Measurements from ENCODE around the gene UBE2L3. TPM values are rescaled to one million over a fixed set of nuclear protein-coding genes. Genes with fewer than 3 reads are reported as not detected.

Gene UBE2L3
- total RNA-seq, 1 donor from 2014 or later, result 39.8 TPM

- ATAC-seq (ENCODE audit: low read depth) (peak; percentile 98), DNase-seq (peak; percentile 77)
- peaks cover 21% of the 10 kb centered on the region for H3K4me1 Mint-ChIP-seq
- TF ChIP-seq CTCF (IDR thresholded peaks at IDR 0.05), result no peak
- no peaks in the 10 kb centered on the region for H3K9me3 Mint-ChIP-seq
- H3K4me3 Mint-ChIP-seq, result peak overlapping the region; percentile 90
- no peaks in the 10 kb centered on the region for H3K27me3 Mint-ChIP-seq
- ChIA-PET CTCF (interaction anchor here (1.5 kb wide), 1 partner anchor 9 kb away, joined by 7 read pairs; the partner anchor contains the start of gene SDF2L1), POLR2A (interaction anchor here (1.0 to 2.0 kb wide), 3 partner anchors 10 to 23 kb away, joined by 6 to 16 read pairs (median 10); partner anchors contain the start of genes PPIL2, SDF2L1 and YDJC)
- H3K27ac Mint-ChIP-seq, result no peak overlapping the region
- no peaks in the 10 kb centered on the region for H3K36me3 Mint-ChIP-seq (ENCODE audit: low read depth)
- intact Hi-C loops (cut with micrococcal nuclease), result loop anchor here (1.0 kb wide), 1 partner anchor 10 kb away; the partner anchor contains the start of gene SDF2L1
Measured at GRCh38 chr22:21652010-21652546, 84.6 kb downstream of the UBE2L3 start.

GRCh38 chr22:21652547-21653545 is 85.3 kb downstream of the UBE2L3 start:
- H3K36me3 Mint-ChIP-seq (ENCODE audit: low read depth), result no peaks in the 10 kb centered on the region
- ATAC-seq (ENCODE audit: low read depth), result no peak
- peaks cover 21% of the 10 kb centered on the region for H3K4me1 Mint-ChIP-seq
- ChIA-PET POLR2A (interaction anchor here (0.9 to 2.0 kb wide), 4 partner anchors 11 to 23 kb away, joined by 3 to 16 read pairs (median 8); partner anchors contain the start of genes PPIL2, SDF2L1 and YDJC), CTCF (interaction anchor here (1.3 to 1.5 kb wide), 2 partner anchors 10 kb away, joined by 3 to 7 read pairs; partner anchors contain the start of gene SDF2L1)
- no peak for TF ChIP-seq CTCF (IDR thresholded peaks at IDR 0.05)
- intact Hi-C loops (cut with micrococcal nuclease), result loop anchor here (1.0 kb wide), 1 partner anchor 11 kb away; the partner anchor contains the start of gene SDF2L1
- H3K9me3 Mint-ChIP-seq, result no peaks in the 10 kb centered on the region
- H3K27ac Mint-ChIP-seq, result no peak overlapping the region
- DNase-seq, result no peak
- peak overlapping the region; percentile 90 for H3K4me3 Mint-ChIP-seq
- no peaks in the 10 kb centered on the region for H3K27me3 Mint-ChIP-seq

- intact Hi-C loops (cut with micrococcal nuclease), result loop anchor here (1.0 kb wide), 1 partner anchor 9 kb away; the partner anchor contains the start of gene PPIL2
- no peak for DNase-seq
- no peaks in the 10 kb centered on the region for H3K9me3 Mint-ChIP-seq
- ATAC-seq (ENCODE audit: low read depth), result no peak
- CTCF ChIA-PET, result interaction anchor here (0.8 kb wide), 1 partner anchor 28 kb away, joined by 4 read pairs; no protein-coding TSS in a partner anchor
- peak overlapping the region; percentile 69 for H3K4me3 Mint-ChIP-seq
- peaks cover 12% of the 10 kb centered on the region for H3K4me1 Mint-ChIP-seq
- POLR2A ChIA-PET, result interaction anchor here (0.7 kb wide), 2 partner anchors 32 kb away, joined by 3 to 4 read pairs; no protein-coding TSS in a partner anchor
- no peak for TF ChIP-seq CTCF (IDR thresholded peaks at IDR 0.05)
- H3K36me3 Mint-ChIP-seq (ENCODE audit: low read depth), result no peaks in the 10 kb centered on the region
- no peak overlapping the region for H3K27ac Mint-ChIP-seq
- no peaks in the 10 kb centered on the region for H3K27me3 Mint-ChIP-seq
Measured at GRCh38 chr22:21657020-21657359, 89.5 kb downstream of the UBE2L3 start.

GRCh38 chr22:21657360-21658032 is 90.0 kb downstream of the UBE2L3 start:
- Mint-ChIP-seq H3K4me3 (peak overlapping the region; percentile 84), H3K27me3 (no peaks in the 10 kb centered on the region), H3K36me3 (ENCODE audit: low read depth) (no peaks in the 10 kb centered on the region), H3K27ac (no peak overlapping the region), H3K9me3 (no peaks in the 10 kb centered on the region), H3K4me1 (peaks cover 10% of the 10 kb centered on the region)
- intact Hi-C loops (cut with micrococcal nuclease), result loop anchor here (1.0 kb wide), 1 partner anchor 9 kb away; the partner anchor contains the start of gene PPIL2
- no peak for TF ChIP-seq CTCF (IDR thresholded peaks at IDR 0.05)
- ChIA-PET POLR2A (interaction anchor here (0.7 to 1.0 kb wide), 2 partner anchors 9 to 28 kb away, joined by 4 to 7 read pairs; partner anchors contain the start of genes PPIL2 and YDJC), CTCF (no interaction called here)
- peak; percentile 78 for DNase-seq
- ATAC-seq (ENCODE audit: low read depth), result peak; percentile 95

Measured in activated B cell treated with CpG ODN at 0.5 μM for 24 hours (primary cell).